PC-3 (cell line): ENCODE measurements around the gene MSANTD7.

Experiments
- CTCF ChIP-seq: fragments of 300-600 bp; sonication (generic); conservative IDR thresholded peaks from 2 replicates; pipeline ENCODE4 v1.5.1; 2017; ENCODE audit warnings: antibody characterized with exemption, low read depth, mild to moderate bottlenecking, low read length
- EZH2 ChIP-seq: fragments of 300-600 bp; sonication (generic); IDR thresholded peaks from one replicate; pipeline ENCODE4 v1.6.1; 2017; ENCODE audit warnings: antibody characterized with exemption, mild to moderate bottlenecking, low read length; ENCODE audit not compliant: unreplicated experiment
- EZH2phosphoT487 ChIP-seq: fragments of 300-600 bp; sonication (generic); IDR thresholded peaks from 2 replicates; pipeline ENCODE4 v1.6.1; 2018; ENCODE audit warnings: mild to moderate bottlenecking, antibody characterized with exemption, low read length, borderline replicate concordance

- TF ChIP-seq CTCF (no peak), EZH2 (no peak), EZH2phosphoT487 (no peak)
Observed at GRCh38 chr10:14820775-14821154, 17.3 kb upstream of the MSANTD7 start.
